GM21423 (cell line): ENCODE measurements around the gene ATP5F1C.

Experiments
- ATAC-seq: cut with Tn5 transposase; IDR thresholded peaks from one replicate; pipeline ENCODE4 v1.9.1; 2021; ENCODE audit warnings: mild to moderate bottlenecking, moderate library complexity; ENCODE audit not compliant: unreplicated experiment

Gene ATP5F1C

DNA sequence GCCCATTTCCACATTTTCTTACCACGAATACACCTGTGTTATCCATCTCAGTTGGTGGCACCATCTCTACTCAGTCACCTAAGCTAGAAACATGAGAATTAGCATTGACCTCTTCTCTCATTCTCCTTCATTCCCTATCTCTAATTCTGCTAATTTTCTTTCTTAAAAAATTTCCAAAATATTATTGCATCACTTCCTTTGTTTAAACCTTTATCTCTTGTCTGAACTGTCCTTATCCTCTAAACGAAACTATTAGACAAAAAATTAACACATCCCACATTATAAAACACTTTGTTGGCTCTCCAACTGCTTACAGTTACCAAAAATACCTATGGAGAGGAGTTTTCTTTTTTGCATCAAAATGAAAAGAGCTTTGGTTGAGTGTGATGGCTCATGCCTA, 48.6 kb downstream of the ATP5F1C start:
- no peak for ATAC-seq

DNA sequence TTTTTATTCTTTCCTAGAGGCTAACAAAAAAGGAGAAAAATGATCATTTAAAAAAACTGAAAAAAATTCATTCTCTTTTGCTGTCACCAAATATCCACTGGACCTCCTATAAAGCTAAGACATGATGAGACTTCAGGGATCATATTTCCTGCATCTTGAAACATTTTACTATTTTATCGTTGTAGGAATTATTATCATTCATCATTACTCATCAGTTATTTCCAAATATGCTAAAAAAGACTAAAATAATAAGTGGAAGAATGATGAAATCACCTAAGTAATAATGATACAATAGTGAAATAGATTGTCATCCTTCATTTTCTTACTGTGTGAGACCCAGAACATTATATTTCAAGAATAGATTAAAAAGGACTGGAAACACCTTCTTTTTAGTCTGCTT, 58.6 kb downstream of the ATP5F1C start:
- ATAC-seq, result no peak

DNA sequence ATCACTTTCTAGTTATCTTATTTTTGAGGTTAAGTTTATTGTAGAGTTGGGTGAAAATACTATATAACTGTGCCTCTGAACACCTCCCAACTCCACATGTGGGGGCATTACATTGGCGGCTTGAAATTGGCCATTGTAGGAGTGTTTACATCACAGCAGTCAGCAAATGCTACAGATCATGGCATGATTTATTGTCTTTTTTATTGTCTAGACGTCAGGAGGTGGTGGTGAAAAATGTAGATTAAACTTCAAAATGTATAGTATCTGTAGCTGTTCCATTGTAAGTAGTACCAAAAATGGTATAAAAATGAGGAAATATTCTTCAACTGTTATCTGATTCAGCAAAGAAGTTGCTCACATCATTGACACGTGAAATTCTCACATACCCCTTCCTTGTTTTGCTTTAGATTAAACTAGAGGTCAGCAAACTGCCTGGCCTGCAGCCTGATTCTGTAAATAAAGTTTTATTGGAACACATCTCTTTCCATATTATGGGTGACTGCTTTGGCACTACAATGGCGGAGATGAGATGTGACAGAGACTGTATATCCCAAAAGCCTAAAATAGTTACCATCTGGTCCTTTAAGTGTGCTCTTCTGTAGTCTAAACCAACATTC, 65.4 kb downstream of the ATP5F1C start:
- ATAC-seq, result no peak

DNA sequence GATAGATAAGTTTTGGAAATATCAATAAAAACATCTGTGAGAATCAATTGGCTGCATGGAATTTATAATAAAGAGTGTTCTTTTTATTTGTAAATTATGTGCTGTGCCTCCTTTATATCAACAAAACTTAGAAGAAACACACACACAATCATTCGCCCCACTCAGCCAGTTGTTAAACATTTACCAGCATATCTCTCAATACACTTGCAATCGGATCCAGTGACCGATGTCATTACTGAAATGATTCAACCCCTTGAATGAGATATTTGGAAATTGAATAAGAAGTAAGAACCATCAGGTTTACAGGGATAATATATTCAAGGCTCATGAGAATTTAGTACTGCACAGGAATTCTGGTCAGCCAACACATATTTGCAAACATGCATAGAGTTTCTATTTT, 65.9 kb downstream of the ATP5F1C start:
- ATAC-seq, result no peak

DNA sequence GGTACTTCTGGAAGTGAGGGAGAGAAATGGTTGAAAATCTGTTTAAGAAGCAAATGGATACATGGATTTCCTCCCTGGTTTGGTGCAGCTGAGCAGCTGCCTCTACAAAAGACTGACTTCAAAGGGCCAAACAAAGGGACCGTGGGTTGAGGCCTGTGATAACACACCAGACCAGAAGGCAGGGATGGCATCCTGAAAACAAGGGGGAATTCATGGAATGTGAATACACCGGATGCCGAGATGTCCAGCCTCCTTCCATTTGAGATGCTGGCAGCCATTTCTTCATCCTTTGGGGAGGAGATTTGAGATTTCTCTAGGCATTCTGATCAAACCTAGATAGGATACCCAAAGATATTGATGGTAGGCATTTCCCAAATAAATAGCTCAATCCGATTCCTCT, 67.2 kb downstream of the ATP5F1C start:
- ATAC-seq, result no peak

DNA sequence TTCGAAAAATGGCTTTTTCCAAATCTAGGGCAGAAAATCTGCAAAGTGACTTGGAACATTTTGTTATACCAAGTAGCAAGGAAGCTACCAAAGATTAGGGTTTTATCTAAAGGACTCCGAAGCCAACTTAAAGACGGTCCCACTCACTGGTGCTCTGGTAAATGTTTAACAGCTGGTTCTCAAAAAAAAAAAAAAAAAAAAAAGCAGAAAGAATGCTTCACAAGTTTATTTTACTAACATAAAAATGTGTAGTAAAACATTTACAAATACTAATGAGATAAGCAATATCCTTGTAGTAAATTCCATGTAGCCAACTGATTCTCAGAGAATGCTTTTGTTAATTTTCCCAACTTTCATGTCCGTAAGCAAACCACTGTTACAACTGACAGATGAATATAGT, 68.7 kb downstream of the ATP5F1C start:
- no peak for ATAC-seq

DNA sequence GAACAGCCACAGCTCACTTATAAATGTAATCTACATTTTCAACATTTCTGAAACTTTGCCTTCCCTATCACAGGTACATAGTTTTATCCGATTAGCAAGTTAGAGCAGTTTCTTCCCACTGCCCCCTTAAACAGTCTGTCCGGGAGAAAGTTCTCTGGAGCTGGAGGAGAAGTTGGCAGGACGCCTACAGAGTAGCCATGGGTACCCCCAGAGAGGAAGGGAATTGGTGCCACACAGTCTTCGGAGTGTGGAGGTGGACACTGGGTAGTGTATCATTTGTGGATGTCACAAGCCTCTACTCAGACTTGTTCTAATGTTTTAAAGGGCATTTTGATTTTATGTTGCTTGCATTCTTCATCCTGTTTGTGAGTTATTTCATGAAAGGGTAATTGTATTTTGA, 69.3 kb downstream of the ATP5F1C start:
- ATAC-seq, result no peak
